Measurements from ENCODE around the gene BDKRB2. TPM values are rescaled to one million over a fixed set of nuclear protein-coding genes. Genes with fewer than 3 reads are reported as not detected.

BDKRB2 gene
- total RNA-seq, 1 experiment from 2014 or later, result 0.05 TPM

- intact Hi-C loops (cut with micrococcal nuclease; ENCODE audit: unreplicated experiment), result no loop called here
- DNase-seq (ENCODE audit: low read depth, low spot score), result no peak
Measured at GRCh38 chr14:96255501-96256366, 51.1 kb downstream of the BDKRB2 start, which contains the start of gene BDKRB1. Gene BDKRB1 (plus strand): TSS chr14:96256210. CDS start chr14:96263683, 7,473 bp downstream.

DNA sequence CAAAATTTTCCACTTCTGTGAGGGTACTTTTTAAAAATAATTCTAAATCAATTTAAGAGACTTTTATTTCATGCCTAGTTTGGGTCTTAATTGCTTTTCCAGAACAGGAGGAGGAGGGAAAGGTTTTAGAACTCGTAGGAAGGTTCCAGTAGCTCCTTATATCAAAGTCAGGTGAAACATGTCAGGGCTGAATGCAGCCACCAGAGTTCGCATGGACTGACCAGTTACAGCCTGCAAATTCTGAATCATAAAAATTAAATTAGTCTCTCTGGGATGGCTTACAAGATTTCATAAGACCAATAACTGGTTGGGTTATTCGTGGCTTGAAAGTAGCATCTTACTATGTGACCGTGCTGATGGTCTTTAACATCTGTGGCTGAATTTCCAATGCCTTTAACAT, 51.8 kb downstream of the BDKRB2 start:
- no peak for ATAC-seq
- no peaks in the 10 kb centered on the region for H3K4me1 ChIP-seq (ENCODE audit: control insufficient read depth, insufficient read depth, low read length)
- no peak overlapping the region for H3K27ac ChIP-seq (ENCODE audit: low read length)
- CTCF ChIA-PET, result no interaction called here
- no peaks in the 10 kb centered on the region for H3K36me3 ChIP-seq (ENCODE audit: control insufficient read depth, insufficient read depth, low read length)
- in situ Hi-C loops (cut with HindIII; ENCODE audit: low pct_unique_long_range_greater_than_20kb, low sequenced_read_pairs) (no loop called here), intact Hi-C loops (cut with micrococcal nuclease; ENCODE audit: unreplicated experiment) (no loop called here)
- DNase-seq (ENCODE audit: low read depth, low spot score), result no peak
- H3K9me3 ChIP-seq (ENCODE audit: control insufficient read depth, insufficient read depth, low read depth, low read length), result peaks cover 4% of the 10 kb centered on the region; the same call in 1 of the 2 replicates
- no peak overlapping the region for H3K4me3 ChIP-seq (ENCODE audit: low read depth in 2 of 2, low read length in 2 of 2)
- POLR2A ChIA-PET, result no interaction called here
- H3K27me3 ChIP-seq (ENCODE audit: control insufficient read depth, insufficient read depth, low read length), result peaks cover 8% of the 10 kb centered on the region
- BruUV-seq (replicated peaks), result no TSS peak
- TF ChIP-seq SIN3A (IDR thresholded peaks at IDR 0.05; ENCODE audit: borderline replicate concordance, insufficient read depth, low read depth, low read length) (no peak), POLR2AphosphoS5 (IDR thresholded peaks at IDR 0.05; ENCODE audit: low read depth, low read length) (no peak), TCF7L2 (IDR thresholded peaks at IDR 0.05; ENCODE audit: low read depth, low read length) (no peak)
- TF ChIP-seq, protein P1, sequence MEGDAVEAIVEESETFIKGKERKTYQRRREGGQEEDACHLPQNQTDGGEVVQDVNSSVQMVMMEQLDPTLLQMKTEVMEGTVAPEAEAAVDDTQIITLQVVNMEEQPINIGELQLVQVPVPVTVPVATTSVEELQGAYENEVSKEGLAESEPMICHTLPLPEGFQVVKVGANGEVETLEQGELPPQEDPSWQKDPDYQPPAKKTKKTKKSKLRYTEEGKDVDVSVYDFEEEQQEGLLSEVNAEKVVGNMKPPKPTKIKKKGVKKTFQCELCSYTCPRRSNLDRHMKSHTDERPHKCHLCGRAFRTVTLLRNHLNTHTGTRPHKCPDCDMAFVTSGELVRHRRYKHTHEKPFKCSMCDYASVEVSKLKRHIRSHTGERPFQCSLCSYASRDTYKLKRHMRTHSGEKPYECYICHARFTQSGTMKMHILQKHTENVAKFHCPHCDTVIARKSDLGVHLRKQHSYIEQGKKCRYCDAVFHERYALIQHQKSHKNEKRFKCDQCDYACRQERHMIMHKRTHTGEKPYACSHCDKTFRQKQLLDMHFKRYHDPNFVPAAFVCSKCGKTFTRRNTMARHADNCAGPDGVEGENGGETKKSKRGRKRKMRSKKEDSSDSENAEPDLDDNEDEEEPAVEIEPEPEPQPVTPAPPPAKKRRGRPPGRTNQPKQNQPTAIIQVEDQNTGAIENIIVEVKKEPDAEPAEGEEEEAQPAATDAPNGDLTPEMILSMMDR (IDR thresholded peaks at IDR 0.05), result no peak
- TF ChIP-seq, protein P2, sequence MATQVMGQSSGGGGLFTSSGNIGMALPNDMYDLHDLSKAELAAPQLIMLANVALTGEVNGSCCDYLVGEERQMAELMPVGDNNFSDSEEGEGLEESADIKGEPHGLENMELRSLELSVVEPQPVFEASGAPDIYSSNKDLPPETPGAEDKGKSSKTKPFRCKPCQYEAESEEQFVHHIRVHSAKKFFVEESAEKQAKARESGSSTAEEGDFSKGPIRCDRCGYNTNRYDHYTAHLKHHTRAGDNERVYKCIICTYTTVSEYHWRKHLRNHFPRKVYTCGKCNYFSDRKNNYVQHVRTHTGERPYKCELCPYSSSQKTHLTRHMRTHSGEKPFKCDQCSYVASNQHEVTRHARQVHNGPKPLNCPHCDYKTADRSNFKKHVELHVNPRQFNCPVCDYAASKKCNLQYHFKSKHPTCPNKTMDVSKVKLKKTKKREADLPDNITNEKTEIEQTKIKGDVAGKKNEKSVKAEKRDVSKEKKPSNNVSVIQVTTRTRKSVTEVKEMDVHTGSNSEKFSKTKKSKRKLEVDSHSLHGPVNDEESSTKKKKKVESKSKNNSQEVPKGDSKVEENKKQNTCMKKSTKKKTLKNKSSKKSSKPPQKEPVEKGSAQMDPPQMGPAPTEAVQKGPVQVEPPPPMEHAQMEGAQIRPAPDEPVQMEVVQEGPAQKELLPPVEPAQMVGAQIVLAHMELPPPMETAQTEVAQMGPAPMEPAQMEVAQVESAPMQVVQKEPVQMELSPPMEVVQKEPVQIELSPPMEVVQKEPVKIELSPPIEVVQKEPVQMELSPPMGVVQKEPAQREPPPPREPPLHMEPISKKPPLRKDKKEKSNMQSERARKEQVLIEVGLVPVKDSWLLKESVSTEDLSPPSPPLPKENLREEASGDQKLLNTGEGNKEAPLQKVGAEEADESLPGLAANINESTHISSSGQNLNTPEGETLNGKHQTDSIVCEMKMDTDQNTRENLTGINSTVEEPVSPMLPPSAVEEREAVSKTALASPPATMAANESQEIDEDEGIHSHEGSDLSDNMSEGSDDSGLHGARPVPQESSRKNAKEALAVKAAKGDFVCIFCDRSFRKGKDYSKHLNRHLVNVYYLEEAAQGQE (IDR thresholded peaks at IDR 0.05; ENCODE audit: insufficient read depth in 1 of 2, low read depth in 2 of 2, low read length in 1 of 2), result no peak

More at GRCh38 chr14:96255501-96256366, 51.1 kb downstream of the BDKRB2 start, which contains the start of gene BDKRB1:
- Histone ChIP-seq H3K36me3 (ENCODE audit: control insufficient read depth, insufficient read depth, low read length) (no peaks in the 10 kb centered on the region), H3K4me3 (ENCODE audit: low read depth in 2 of 2, low read length in 2 of 2) (no peak within 1 kb of the TSS), H3K27ac (ENCODE audit: low read length) (no peak within 1 kb of the TSS), H3K27me3 (ENCODE audit: control insufficient read depth, insufficient read depth, low read length) (peaks cover 8% of the 10 kb centered on the region), H3K9me3 (ENCODE audit: control insufficient read depth, insufficient read depth, low read depth, low read length) (peaks cover 4% of the 10 kb centered on the region; the same call in 1 of the 2 replicates), H3K4me1 (ENCODE audit: control insufficient read depth, insufficient read depth, low read length) (no peaks in the 10 kb centered on the region)
- no peak for ATAC-seq
- CTCF ChIA-PET, result no interaction called here
- TF ChIP-seq, protein P2 (IDR thresholded peaks at IDR 0.05; ENCODE audit: insufficient read depth in 1 of 2, low read depth in 2 of 2, low read length in 1 of 2), result no peak
- TF ChIP-seq TCF7L2 (IDR thresholded peaks at IDR 0.05; ENCODE audit: low read depth, low read length) (no peak), POLR2AphosphoS5 (IDR thresholded peaks at IDR 0.05; ENCODE audit: low read depth, low read length) (no peak), SIN3A (IDR thresholded peaks at IDR 0.05; ENCODE audit: borderline replicate concordance, insufficient read depth, low read depth, low read length) (no peak)
- TF ChIP-seq, protein P1 (IDR thresholded peaks at IDR 0.05), result no peak
- in situ Hi-C loops (cut with HindIII; ENCODE audit: low pct_unique_long_range_greater_than_20kb, low sequenced_read_pairs), result no loop called here
- POLR2A ChIA-PET, result no interaction called here
- BruUV-seq (replicated peaks), result no TSS peak
